H9 (cell line): Measurements from ENCODE around the gene FNDC3B. TPM values are rescaled to one million over a fixed set of nuclear protein-coding genes. Genes with fewer than 3 reads are reported as not detected.

ENCODE experiments used
- DNase-seq: peaks from one replicate; pipeline ENCODE4 v3.0.0-alpha.2; 2017
- H2AFZ ChIP-seq: one replicate; pipeline ENCODE4 v1.6.1; 2013; ENCODE audit warnings: mild to moderate bottlenecking, low read length, control low read depth, moderate library complexity
- H2AK5ac ChIP-seq: 2 replicates; pipeline ENCODE4 v1.6.1; 2013; ENCODE audit warnings: low read length, control low read depth, mixed read lengths; ENCODE audit not compliant: insufficient read length
- H2BK120ac ChIP-seq: one replicate; pipeline ENCODE4 v1.6.1; 2013; ENCODE audit warnings: low read depth, mild to moderate bottlenecking, low read length, control low read depth, inconsistent platforms; ENCODE audit not compliant: poor library complexity, severe bottlenecking
- H2BK12ac ChIP-seq: 2 replicates; pipeline ENCODE4 v1.6.1; 2013; ENCODE audit warnings: low read length, control low read depth, mixed read lengths, low read depth; ENCODE audit not compliant: insufficient read length
- H2BK15ac ChIP-seq: 2 replicates; pipeline ENCODE4 v1.6.1; 2013; ENCODE audit warnings: low read depth, low read length, control low read depth
- H2BK20ac ChIP-seq: one replicate; pipeline ENCODE4 v1.6.1; 2013; ENCODE audit warnings: low read depth, mild to moderate bottlenecking, low read length, control low read depth, inconsistent platforms; ENCODE audit not compliant: poor library complexity, severe bottlenecking
- H2BK5ac ChIP-seq: 2 replicates; pipeline ENCODE4 v1.6.1; 2013; ENCODE audit warnings: low read length, control low read depth, mixed read lengths; ENCODE audit not compliant: insufficient read length
- H3K14ac ChIP-seq: 2 replicates; pipeline ENCODE4 v1.6.1; 2013; ENCODE audit warnings: low read length, control low read depth; ENCODE audit not compliant: insufficient read depth
- H3K18ac ChIP-seq: 2 replicates; pipeline ENCODE4 v1.6.1; 2013; ENCODE audit warnings: low read depth, mild to moderate bottlenecking, mixed read lengths, low read length, control low read depth; ENCODE audit not compliant: insufficient read length
- H3K23ac ChIP-seq: 2 replicates; pipeline ENCODE4 v1.6.1; 2013; ENCODE audit warnings: low read length, control low read depth, mixed read lengths, low read depth; ENCODE audit not compliant: insufficient read length
- H3K23me2 ChIP-seq: 2 replicates; pipeline ENCODE4 v1.6.1; 2013; ENCODE audit warnings: low read depth, mild to moderate bottlenecking, mixed read lengths, low read length, control low read depth; ENCODE audit not compliant: insufficient read length, poor library complexity, severe bottlenecking
- H3K27ac ChIP-seq: 2 replicates; pipeline ENCODE4 v1.5.1; 2013; ENCODE audit warnings: low read length, control low read depth, mixed read lengths, low read depth; ENCODE audit not compliant: insufficient read length
- H3K27me3 ChIP-seq: 2 replicates; pipeline ENCODE4 v1.6.1; 2013; ENCODE audit warnings: low read length, control low read depth, inconsistent platforms; ENCODE audit not compliant: insufficient read depth
- H3K4ac ChIP-seq: 2 replicates; pipeline ENCODE4 v1.6.1; 2013; ENCODE audit warnings: low read depth, mild to moderate bottlenecking, control low read depth, inconsistent platforms, low read length, moderate library complexity
- H3K4me1 ChIP-seq: 2 replicates; pipeline ENCODE4 v1.6.1; 2013; ENCODE audit warnings: low read length, control low read depth, inconsistent platforms; ENCODE audit not compliant: insufficient read depth
- H3K4me2 ChIP-seq: 2 replicates; pipeline ENCODE4 v1.6.1; 2013; ENCODE audit warnings: low read length, control low read depth, mixed read lengths; ENCODE audit not compliant: insufficient read length, insufficient read depth
- H3K56ac ChIP-seq: 2 replicates; pipeline ENCODE4 v1.6.1; 2013; ENCODE audit warnings: low read depth, mild to moderate bottlenecking, mixed read lengths, low read length, control low read depth; ENCODE audit not compliant: insufficient read length
- H3K79me1 ChIP-seq: 2 replicates; pipeline ENCODE4 v1.6.1; 2013; ENCODE audit warnings: low read depth, mild to moderate bottlenecking, moderate library complexity, low read length, control low read depth, inconsistent platforms; ENCODE audit not compliant: insufficient read depth, poor library complexity, severe bottlenecking
- H3K79me2 ChIP-seq: 2 replicates; pipeline ENCODE4 v1.6.1; 2013; ENCODE audit warnings: low read length, control low read depth, inconsistent platforms; ENCODE audit not compliant: insufficient read depth
- H3K9ac ChIP-seq: 2 replicates; pipeline ENCODE4 v1.6.1; 2013; ENCODE audit warnings: low read length, control low read depth, mixed read lengths; ENCODE audit not compliant: insufficient read length; ENCODE audit errors: extremely low read depth
- H3K9me3 ChIP-seq: one replicate; pipeline ENCODE4 v1.6.1; 2013; ENCODE audit warnings: low read depth, low read length, inconsistent platforms; ENCODE audit not compliant: control insufficient read depth
- H3T11ph ChIP-seq: one replicate; pipeline ENCODE4 v1.6.1; 2013; ENCODE audit warnings: mild to moderate bottlenecking, low read length, control low read depth, inconsistent platforms
- H4K20me1 ChIP-seq: one replicate; pipeline ENCODE4 v1.6.1; 2013; ENCODE audit not compliant: control insufficient read depth, insufficient read length, insufficient read depth
- H4K5ac ChIP-seq: 2 replicates; pipeline ENCODE4 v1.6.1; 2013; ENCODE audit warnings: low read depth, mild to moderate bottlenecking, mixed read lengths, low read length, control low read depth; ENCODE audit not compliant: insufficient read length
- H4K8ac ChIP-seq: replicated peaks from 2 replicates; pipeline ENCODE4 v1.6.1; 2013; ENCODE audit warnings: low read length, control low read depth, mixed read lengths, low read depth; ENCODE audit not compliant: insufficient read length
- H4K91ac ChIP-seq: 2 replicates; pipeline ENCODE4 v1.6.1; 2013; ENCODE audit warnings: low read depth, mild to moderate bottlenecking, moderate library complexity, mixed read lengths, low read length, control low read depth; ENCODE audit not compliant: insufficient read length
- H3K27ac Mint-ChIP-seq, 3 experiments: 2 replicates in 2 of 3; 3 replicates in 1 of 3; pipeline ENCODE4 v1.8.0; 2020 to 2021; ENCODE audit warnings: mixed read lengths in 3 of 3, mild to moderate bottlenecking in 1 of 3, moderate library complexity in 1 of 3
- H3K27me3 Mint-ChIP-seq: 2 replicates; pipeline ENCODE4 v1.8.0; 2021; ENCODE audit warnings: low read depth, mild to moderate bottlenecking, moderate library complexity, mixed read lengths
- H3K36me3 Mint-ChIP-seq, 3 experiments: 2 replicates in 2 of 3; 3 replicates in 1 of 3; pipeline ENCODE4 v1.8.0; 2020 to 2021; ENCODE audit warnings: low read depth in 3 of 3, mixed read lengths in 3 of 3; ENCODE audit not compliant: insufficient read depth in 1 of 3
- H3K4me1 Mint-ChIP-seq, 2 experiments: 2 replicates each; pipeline ENCODE4 v1.8.0; 2020; ENCODE audit warnings: mixed read lengths in 2 of 2
- H3K4me3 Mint-ChIP-seq, 2 experiments: 2 replicates in 1 of 2; 3 replicates in 1 of 2; pipeline ENCODE4 v1.8.0; 2020 to 2021; ENCODE audit warnings: mild to moderate bottlenecking in 2 of 2, mixed read lengths in 2 of 2, moderate library complexity in 1 of 2
- H3K9me3 Mint-ChIP-seq, 2 experiments: 2 replicates in 1 of 2; 3 replicates in 1 of 2; pipeline ENCODE4 v1.8.0; 2020; ENCODE audit warnings: mild to moderate bottlenecking in 2 of 2, mixed read lengths in 2 of 2, moderate library complexity in 1 of 2
- whole genome bisulfite sequencing: extraction: QIAGEN DNeasy Blood & Tissue Kit; methylation state at CpG from one replicate; pipeline ENCODE4 v1.1.7; 2013; ENCODE audit warnings: missing lambda C conversion rate, low lambda C conversion rate, mixed read lengths; ENCODE audit not compliant: insufficient read length; ENCODE audit errors: extremely low coverage; 5-methylcytosine and 5-hydroxymethylcytosine counted together
- total RNA-seq: library from RNA; stranded (reverse); gene quantifications from 2 replicates; pipeline ENCODE4 v1.2.1, GENCODE V29; 2021
- TF ChIP-seq, protein P1 (sequence below): fragments of 200-600 bp; sonication (generic); conservative IDR thresholded peaks from 3 replicates; pipeline ENCODE4 v1.8.0; 2021; ENCODE audit warnings: antibody characterized with exemption, mild to moderate bottlenecking

Gene FNDC3B
- total RNA-seq, 1 experiment from 2014 or later = 43.8 TPM

DNA sequence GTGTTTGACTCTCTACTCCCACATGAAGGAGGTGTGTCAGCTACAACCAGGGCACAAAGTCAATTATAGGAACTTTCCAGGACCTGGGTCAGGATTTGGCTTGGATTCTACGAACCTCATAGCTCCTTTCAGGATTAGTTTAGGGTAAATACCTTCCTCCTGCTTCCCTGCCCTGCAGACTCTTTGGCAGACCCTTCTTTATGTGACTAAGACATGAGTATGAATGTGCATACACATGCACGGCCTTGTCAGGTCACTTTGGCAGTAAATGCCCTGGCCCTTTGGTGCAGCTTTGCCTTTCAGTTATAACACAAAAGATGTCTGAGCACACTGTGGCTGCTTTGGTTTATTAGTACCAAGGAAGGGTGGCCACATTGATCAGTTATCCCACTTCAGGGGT, 340.0 kb downstream of the FNDC3B start:
- H3K9me3 Mint-ChIP-seq = peaks cover 17 to 30% of the 10 kb centered on the region in 2 experiments; a peak in 4 of 5 replicates
- WGBS = no CpG with 5 or more reads among the region's 2 CpGs
- no peaks in the 10 kb centered on the region for H3K79me2 ChIP-seq

More for the DNA sequence above, 340.0 kb downstream of the FNDC3B start:
- no peak for DNase-seq
- Histone ChIP-seq H3K18ac (no peak overlapping the region), H2BK120ac (no peak overlapping the region), H3K4me2 (no peak overlapping the region), H2BK12ac (no peak overlapping the region), H3K9ac (no peak overlapping the region), H3K56ac (no peak overlapping the region), H2AK5ac (no peak overlapping the region), H3T11ph (no peak overlapping the region), H3K27ac (no peak overlapping the region), H2BK15ac (no peak overlapping the region), H3K4me1 (peaks cover 2% of the 10 kb centered on the region; the same call in 1 of the 2 replicates), H4K20me1 (no peaks in the 10 kb centered on the region), H3K4ac (no peak overlapping the region), H2AFZ (no peak overlapping the region), H3K27me3 (no peaks in the 10 kb centered on the region), H2BK5ac (no peak overlapping the region), H4K8ac (no peak overlapping the region), H4K5ac (no peak overlapping the region), H3K79me1 (no peaks in the 10 kb centered on the region), H3K14ac (no peak overlapping the region), H2BK20ac (no peak overlapping the region), H3K9me3 (no peaks in the 10 kb centered on the region), H3K23ac (no peak overlapping the region), H3K23me2 (no peaks in the 10 kb centered on the region), H4K91ac (no peak overlapping the region)
- Mint-ChIP-seq H3K27me3 (no peaks in the 10 kb centered on the region), H3K4me1 (peaks cover 9 to 15% of the 10 kb centered on the region in 2 experiments), H3K4me3 (no peak overlapping the region), H3K36me3 (peaks cover 57 to 66% (median 60%) of the 10 kb centered on the region in 3 experiments), H3K27ac (no peak overlapping the region; a peak in 1 of 7 replicates)
- TF ChIP-seq, protein P1, sequence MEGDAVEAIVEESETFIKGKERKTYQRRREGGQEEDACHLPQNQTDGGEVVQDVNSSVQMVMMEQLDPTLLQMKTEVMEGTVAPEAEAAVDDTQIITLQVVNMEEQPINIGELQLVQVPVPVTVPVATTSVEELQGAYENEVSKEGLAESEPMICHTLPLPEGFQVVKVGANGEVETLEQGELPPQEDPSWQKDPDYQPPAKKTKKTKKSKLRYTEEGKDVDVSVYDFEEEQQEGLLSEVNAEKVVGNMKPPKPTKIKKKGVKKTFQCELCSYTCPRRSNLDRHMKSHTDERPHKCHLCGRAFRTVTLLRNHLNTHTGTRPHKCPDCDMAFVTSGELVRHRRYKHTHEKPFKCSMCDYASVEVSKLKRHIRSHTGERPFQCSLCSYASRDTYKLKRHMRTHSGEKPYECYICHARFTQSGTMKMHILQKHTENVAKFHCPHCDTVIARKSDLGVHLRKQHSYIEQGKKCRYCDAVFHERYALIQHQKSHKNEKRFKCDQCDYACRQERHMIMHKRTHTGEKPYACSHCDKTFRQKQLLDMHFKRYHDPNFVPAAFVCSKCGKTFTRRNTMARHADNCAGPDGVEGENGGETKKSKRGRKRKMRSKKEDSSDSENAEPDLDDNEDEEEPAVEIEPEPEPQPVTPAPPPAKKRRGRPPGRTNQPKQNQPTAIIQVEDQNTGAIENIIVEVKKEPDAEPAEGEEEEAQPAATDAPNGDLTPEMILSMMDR = no peak
